HG03354 (cell line): ENCODE measurements around the gene HRH3.

Source experiments
- ATAC-seq: cut with Tn5 transposase; IDR thresholded peaks from one replicate; pipeline ENCODE4 v1.9.1; 2021; ENCODE audit warnings: mild to moderate bottlenecking; ENCODE audit not compliant: unreplicated experiment, poor library complexity, severe bottlenecking

The HRH3 gene

GRCh38 chr20:62219101-62219991, 732 bp downstream of the HRH3 start:
- ATAC-seq = no peak

- no peak for ATAC-seq
These were observed 1.9 kb downstream of the HRH3 start for GRCh38 chr20:62217913-62218773.

- ATAC-seq = no peak
These were observed 3.2 kb downstream of the HRH3 start for GRCh38 chr20:62216636-62217566.

- ATAC-seq = no peak
These were observed 4.0 kb downstream of the HRH3 start for GRCh38 chr20:62215991-62216635.

GRCh38 chr20:62215020-62215990, 4.8 kb downstream of the HRH3 start:
- ATAC-seq = no peak

- no peak for ATAC-seq
These were observed 6.0 kb downstream of the HRH3 start for GRCh38 chr20:62214067-62214466.

- ATAC-seq = no peak
These were observed 7.8 kb downstream of the HRH3 start for GRCh38 chr20:62212299-62212698.

- no peak for ATAC-seq
These were observed 8.2 kb downstream of the HRH3 start for GRCh38 chr20:62211769-62212288.

GRCh38 chr20:62211216-62211615, 8.9 kb downstream of the HRH3 start:
- ATAC-seq = no peak

GRCh38 chr20:62210496-62210855, 9.6 kb downstream of the HRH3 start:
- no peak for ATAC-seq

GRCh38 chr20:62209850-62210495, 10.1 kb downstream of the HRH3 start:
- no peak for ATAC-seq

- ATAC-seq = no peak
These were observed 11.0 kb downstream of the HRH3 start for GRCh38 chr20:62208795-62209755.

GRCh38 chr20:62208061-62208794, 11.8 kb downstream of the HRH3 start:
- ATAC-seq = no peak

GRCh38 chr20:62206388-62206775, 13.7 kb downstream of the HRH3 start:
- no peak for ATAC-seq

- ATAC-seq = no peak
These were observed 14.3 kb downstream of the HRH3 start for GRCh38 chr20:62205618-62206387.
